CD4-positive, alpha-beta T cell treated with Interleukin-17A for 1 hour (primary cell): ENCODE results near the gene ATP9A.
"Not testable (repeated sequence)": the region's sequence is repeated elsewhere in the genome, so short reads cannot be mapped to it uniquely, and the experiment has no call there.

Source experiments
- DNase-seq: peaks from one replicate; pipeline ENCODE4 v3.0.0-alpha.2; 2020

The ATP9A gene

DNA sequence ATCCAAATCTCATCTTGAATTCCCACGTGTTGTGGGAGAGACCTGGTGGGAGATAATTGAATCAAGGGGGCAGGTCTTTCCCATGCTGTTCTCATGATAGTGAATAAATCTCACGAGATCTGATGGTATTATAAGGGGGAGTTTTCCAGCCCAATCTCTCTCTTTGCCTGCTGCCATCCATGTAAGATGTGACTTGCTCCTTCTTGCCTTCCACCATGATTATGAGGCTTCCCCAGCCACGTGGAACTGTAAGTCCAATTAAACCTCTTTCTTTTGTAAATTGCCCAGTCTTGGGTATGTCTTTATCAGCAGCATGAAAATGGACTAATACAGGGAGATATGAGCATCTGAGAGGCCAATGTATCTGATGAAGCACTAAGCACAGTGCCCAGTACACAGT lies 199.7 kb downstream of the ATP9A start:
- not testable (repeated sequence) for DNase-seq

DNA sequence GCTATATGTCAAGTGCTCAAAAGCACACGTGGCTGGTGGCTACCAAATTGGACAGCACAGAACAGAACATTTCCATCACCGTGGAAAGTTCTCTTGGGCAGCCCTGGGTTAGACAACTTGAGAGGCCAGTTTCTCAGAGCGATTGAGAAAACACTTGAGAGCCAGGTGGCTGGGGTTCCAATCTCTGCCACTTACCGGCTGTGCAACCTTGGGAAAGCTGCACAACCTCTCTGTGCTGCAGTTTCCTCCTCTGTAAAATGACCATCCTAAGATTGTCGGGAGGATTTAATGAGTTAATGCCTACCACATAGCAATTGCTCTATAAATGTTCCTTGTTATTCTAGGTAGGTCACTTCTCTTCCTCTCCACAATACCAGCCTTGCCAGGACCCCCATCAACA lies 200.6 kb downstream of the ATP9A start:
- no peak for DNase-seq

DNA sequence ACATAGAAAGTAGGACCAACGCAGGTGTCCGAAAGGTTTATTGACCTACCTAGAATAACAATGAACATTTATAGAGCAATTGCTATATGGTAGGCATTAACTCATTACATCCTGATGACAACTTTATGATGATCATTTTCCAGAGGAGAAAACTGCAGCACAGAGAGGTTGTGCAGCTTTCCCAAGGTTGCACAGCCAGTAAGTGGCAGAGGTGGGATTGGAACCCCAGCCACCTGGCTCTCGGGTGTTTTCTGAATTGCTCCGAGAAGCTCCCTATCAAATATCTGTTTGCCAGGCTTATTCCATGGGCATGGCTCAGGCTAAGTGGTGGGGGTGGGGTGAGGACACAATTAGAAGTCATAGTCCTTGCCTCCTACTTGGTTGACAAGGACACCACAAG lies 201.6 kb downstream of the ATP9A start:
- no peak for DNase-seq

DNA sequence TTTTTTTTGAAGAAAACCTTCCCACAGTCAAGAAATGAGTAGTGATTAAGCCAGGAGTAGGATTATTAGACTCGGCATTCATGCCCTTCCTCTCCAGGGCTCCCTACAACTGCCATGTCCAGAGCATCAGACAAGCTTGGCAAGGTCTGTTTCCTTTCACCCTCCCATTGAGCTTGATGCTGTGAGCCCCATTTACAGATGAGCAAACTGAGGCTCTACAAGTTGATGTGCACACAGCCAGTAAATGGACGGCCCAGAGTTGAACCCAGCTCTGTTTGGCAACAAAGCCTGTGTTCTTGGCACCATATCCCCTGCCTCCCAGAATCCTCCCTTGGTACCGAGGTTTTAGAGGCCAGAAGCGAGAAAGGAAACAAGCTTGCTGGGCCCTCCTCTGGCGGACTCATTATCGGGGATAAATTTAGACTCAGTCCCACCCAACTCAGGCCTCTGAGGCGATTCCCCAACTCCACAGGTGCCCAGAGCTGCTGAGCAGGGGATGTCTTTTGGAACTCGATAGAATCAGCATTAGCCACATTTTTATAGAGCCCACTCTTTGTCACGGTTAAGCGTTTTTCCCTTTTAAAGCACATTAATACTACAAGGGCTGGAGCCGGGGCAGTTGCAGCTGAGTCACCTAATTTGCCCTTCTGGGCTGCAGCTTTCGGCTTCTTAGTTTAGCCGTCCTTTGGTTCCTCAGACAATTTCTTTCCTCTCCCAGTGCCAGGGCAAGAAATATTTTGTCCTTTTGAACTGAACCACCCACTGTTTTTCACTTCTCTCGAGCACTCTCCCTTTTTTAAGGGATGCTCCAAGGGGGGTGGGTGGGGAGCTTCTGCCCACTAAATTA lies 202.7 kb downstream of the ATP9A start:
- no peak for DNase-seq

DNA sequence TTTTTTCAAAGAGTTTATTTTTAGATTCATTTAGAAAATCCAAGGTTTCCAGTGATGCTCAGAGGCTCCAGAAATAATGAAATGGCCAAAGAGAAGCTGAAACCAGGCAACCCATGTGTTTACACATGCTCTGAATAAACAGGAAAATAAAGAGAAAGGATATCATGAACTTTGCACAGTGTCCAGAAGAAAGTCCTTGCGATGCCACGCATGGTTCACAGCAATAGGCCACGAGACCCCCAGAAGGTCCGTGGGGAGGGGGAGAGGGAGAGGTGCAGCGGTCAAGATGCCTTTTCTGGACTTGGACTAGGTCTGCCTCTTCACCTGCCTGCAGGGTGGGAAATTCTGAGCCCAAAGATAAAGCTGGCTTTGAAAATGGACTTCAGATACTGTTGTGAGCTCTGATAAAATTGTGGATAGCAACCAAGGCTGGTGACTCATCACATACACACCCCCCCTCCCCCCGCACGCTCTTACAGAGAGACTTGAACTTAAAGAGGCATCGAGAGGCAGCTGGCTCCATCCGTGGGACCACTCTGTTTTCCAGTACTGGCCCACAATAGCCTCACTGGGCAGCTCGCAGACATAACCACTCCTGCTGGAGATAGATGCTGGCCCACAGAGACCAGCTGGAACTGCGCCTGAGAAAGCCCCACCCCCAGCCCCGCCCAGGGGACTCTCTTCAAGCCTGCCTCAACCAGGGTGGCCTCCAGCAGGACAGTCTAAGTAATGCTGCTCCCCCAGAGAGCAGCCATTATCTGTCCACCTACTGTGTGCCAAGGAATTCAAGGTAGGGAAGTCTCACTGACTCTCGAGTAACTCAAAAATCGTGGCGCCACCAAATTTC lies 204.5 kb downstream of the ATP9A start:
- DNase-seq = no peak

DNA sequence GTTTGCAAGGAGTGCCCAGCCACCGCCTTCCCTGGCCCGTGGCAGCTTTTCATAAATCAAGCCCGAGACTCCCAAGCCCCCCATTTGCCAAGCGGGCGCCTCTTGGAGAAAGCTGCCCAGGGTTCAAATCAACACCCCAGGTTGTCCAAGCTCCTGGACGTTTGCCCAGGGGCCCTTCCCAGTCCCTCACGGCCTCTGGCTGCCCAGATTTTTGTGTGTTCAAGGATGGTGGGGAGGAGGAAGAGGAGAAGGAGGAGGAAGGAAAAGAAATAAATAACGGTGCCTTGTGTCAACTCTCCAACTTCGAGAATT lies 205.1 kb downstream of the ATP9A start:
- DNase-seq = no peak

DNA sequence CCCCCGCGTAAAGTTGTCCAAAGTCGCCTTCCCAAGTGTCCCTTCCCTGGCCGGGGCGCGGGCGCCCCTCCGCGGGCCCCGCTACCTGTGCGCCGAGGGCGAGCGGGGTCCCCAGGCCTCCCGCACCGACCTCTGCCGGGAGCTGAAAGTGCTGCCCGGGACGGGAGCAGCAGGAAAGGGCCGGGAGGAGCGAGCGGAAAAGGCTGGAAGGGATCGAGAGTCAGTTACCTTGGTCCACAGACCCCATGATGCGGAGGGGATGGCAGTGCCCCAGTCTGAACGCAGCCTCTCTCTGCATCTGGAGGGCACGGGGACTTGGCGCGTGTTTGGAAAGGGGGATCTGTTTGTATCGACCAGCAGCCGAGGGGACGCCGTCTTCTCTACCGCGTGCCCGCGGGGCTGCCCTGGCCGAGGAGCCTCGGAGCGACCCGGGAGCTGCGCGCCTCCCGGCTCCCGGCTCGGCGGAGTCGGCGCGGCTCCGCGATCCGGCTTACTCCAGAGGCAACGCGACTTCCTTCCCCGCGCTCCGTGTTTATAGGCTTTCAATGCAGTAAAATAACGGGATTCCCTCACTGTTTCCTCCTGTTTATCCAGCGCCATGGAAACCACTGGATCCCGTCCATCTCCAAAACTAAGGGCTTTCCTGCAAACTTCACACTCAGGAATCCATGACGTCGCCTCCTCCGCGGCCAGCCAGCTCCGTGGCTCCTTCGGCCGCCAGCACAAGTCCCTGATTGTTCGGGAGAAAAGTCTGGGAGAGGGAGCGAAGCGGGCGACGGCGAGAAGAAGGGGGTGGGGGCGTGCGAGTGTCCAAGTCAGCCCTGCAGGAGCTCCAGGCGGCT lies 205.6 kb downstream of the ATP9A start:
- DNase-seq = peak; percentile 14

DNA sequence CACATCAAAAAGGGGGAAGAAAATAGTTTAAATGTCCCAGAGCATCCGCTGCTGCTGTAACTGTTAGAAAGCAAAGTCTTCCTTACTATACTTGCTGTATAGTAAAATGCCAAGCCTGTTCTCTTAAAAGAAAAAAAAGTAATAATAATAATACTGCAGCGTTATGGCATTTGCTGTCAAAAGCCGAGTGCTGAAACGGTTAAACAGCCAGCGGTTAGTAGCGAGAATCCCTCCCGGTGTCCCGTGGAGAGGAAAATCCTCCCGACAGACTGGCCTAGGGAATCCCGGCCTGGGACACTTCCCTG lies 206.2 kb downstream of the ATP9A start:
- DNase-seq = no peak

DNA sequence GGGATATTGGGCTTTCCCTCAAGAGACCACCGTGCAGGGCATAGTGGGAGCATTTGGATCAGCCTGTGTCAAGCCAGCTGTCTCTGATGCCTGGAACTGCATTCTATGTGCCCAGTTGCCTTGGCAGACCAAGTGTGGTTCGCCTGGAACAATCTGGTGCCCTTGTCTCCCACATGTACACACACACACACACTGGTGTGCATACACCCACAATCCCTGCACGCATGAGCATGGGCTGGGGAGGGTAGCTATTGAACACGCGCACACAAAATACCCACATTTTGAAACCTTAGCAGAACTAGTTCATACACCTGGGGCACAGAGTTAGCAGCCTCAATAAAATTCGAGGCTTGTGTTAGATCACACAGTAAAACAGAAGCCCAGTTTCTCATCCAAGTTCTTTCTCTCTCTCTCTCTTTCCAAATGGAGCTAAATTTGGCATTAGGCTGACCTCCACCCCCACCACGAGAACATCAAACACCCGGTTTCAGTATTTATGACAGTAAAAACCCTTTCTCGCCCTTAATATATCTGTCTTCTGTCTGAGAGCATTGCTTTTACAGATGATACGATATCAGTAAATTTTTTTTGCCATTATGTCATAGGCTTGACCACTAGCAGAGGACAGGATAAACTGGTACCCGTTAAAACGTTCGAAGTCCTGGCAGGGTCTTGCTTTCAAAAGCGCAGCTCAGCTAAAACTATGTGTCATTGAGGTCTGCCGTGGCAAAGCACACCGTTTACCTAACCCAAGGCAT lies 207.5 kb downstream of the ATP9A start:
- no peak for DNase-seq

DNA sequence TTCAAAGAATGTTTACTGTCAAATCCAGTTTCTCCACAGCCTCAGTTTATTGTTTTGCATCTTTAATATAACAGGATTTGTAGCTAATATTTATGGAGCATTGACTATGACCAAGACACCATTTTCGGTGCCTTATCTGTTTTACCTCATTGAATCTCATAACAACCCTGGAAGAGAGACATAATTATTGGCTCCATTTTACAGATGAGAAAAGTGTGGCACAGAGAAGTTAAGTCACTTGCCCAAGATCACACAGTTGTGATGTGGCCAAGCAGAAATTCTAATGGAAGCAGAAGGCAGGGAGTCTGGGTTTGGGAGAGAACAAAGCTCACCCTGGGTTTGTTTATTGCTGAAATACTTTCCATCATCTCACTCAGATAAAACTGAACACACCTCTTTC lies 208.1 kb downstream of the ATP9A start:
- no peak for DNase-seq

DNA sequence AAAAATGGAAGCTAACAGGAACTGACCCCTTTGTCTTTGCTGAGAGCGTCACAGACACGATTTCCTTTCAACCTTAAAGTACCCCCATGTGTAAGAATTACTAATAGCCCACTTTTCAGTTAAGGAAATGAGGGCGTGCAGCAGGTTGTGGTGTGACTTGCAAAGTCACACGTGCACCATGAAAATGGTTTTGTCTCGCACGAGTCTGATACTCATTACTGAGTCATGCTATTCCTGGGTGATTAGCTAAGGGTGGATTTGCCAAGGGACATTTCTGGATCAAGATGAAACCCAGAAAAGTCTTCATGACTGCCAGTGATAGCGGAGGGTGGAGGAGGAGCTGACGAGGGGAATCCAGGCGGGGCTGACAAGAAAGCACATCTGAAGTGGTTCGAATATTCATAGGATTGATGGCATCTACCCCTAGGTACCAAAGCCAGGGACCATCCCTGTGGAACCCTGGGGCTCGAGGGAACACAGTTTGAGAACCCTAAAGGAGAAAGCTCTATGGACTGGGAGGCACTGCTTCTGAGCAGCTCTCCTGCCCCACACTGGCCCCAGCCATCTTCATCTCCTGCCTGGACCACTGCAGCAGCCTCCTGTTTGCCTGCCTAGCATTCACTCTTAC lies 213.5 kb downstream of the ATP9A start:
- no peak for DNase-seq

DNA sequence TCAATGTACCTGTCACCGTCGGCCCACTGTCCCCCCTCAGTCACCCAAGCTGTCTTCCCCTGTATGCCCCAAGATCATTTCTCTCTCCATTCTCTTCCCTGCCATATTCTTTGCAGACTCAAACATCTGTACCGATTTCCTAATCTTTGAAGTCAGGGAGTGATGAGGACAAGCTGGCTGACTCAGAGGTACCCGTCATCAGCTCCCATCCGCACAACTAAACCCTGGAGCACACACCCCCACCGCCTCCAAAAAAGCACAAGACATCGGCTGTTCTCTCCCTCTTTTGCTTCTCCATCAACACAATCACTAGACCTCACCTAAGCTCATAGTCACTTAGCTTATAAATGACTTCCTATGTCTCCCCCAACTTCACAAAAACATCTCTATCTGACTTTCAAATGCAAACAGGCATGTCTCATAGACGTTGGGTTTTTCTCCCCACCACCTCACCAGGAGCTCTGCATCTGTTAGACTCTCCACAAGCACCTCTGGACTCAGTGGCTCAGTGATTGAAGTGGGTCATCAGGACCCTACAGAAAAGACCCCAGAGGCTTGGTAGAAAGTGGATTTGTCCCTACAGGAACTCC lies 214.2 kb downstream of the ATP9A start:
- DNase-seq = no peak

DNA sequence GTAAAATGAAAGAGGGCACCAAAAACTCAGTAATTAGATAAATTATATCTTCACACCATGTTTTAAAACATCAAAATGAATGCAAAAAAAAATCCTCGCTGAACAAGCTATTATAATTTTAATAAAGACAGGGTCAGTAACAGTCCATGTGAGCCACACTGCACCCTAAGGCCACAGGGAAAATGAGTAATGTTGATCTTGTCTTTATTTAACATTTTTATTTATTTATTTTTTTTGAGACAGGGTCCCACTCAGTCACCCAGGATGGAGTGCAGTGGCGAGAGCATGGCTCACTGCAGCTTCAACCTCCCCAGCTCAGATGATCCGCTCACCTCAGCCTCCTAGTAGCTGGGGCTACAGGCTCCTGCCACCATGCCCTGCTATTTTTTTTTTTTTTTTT lies 217.0 kb downstream of the ATP9A start:
- no peak for DNase-seq

DNA sequence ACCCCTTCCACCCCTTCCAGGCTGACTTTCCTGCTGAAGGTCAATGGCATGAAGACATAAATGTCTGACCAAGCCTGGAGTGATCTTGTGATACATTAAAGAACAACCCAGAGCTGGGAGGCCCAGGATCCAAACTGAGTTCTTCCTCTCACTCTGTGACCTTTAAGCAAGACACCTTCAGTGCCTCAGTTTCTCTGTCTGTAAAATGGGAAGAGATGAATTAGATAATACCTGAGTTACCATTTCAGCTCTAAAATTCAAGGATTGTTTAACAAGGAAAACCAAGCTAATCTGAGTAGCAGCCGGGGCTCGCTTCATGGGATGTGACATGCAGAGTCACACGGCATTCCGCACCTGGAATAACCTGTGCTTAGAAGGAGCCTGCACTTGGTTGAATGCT lies 218.7 kb downstream of the ATP9A start:
- DNase-seq = no peak

DNA sequence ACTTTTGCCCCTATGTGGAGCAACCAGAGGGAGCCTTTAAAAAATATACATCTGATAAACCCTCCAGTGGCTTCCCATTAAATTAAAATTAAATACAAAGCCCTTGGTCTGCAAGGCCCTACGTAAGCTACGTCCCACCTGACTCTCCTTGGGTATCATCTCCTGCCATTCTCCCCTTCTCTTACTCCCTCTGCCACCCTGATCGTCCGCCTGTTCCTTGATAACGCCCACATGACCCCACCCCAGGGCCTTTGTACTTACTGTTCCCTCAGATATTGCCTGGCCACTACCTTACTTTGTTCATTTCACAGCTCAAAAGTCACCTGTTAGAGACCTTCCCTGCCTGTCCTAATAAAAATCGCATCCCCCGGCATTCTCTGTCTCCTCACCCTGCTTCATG lies 220.2 kb downstream of the ATP9A start:
- no peak for DNase-seq
